Measurements from ENCODE around the gene PARVB. TPM values are rescaled to one million over a fixed set of nuclear protein-coding genes. Genes with fewer than 3 reads are reported as not detected.

The PARVB gene
- polyA plus RNA-seq, 3 donors from 2014 or later = 1.8 to 3.8 (median 2.7) TPM

- H3K9me3 Mint-ChIP-seq = no peaks in the 10 kb centered on the region
- DNase-seq = peak in 1 of 3 donors; percentile 12
- no peak overlapping the region for H3K4me3 Mint-ChIP-seq
Measured at GRCh38 chr22:44085743-44086270, 61.7 kb downstream of the PARVB start.

DNA sequence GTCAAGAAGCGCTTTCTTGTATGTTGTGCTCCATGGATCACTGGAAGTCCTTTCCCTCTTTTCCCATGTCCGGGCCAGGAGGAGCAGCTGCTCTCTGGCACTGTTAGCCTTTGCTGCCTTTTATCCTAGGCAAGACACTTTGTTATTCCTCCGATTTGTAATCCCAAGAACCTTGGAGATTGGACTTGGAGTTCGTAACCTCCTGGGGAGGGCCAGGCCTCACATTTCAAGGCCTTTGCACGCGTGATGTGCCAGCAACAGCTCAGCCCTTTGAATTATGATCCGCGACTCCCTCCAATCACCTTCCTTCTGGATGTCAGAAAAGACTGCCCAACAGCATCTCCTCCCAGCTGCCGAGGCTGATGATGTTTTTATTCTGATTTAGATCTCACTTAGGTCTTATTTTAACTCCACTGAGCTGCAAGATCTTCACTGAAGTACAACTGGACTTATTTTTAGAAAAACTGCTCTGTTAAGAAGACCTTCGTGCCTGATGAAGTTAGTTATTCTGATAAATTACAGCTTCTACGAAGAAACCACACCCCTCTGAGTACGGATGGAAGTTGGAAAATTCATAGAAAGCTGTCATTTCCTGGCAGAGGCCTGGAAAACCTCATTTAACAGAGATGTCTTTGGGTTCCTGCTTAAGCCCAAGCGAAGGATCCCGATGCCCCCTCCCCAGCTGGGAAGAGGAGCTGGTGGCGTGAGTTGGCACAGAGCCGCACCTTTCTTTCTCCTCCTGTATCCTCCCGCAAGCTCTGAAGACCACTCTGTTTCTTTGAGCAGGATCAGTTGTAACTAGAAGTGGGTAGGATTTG lies 62.4 kb downstream of the PARVB start:
- Mint-ChIP-seq H3K4me1 (no peaks in the 10 kb centered on the region), H3K9me3 (no peaks in the 10 kb centered on the region), H3K4me3 (no peak overlapping the region), H3K36me3 (no peaks in the 10 kb centered on the region), H3K27me3 (ENCODE audit: low read depth in 3 of 3) (peaks cover 0 to 3% (median 2%) of the 10 kb centered on the region in 3 donors), H3K27ac (no peak overlapping the region)
- no peak for DNase-seq

More at GRCh38 chr22:44085743-44086270, 61.7 kb downstream of the PARVB start:
- H3K4me1 Mint-ChIP-seq = no peaks in the 10 kb centered on the region
- no peaks in the 10 kb centered on the region for H3K36me3 Mint-ChIP-seq
- H3K27me3 Mint-ChIP-seq (ENCODE audit: low read depth in 3 of 3) = peaks cover 0 to 3% (median 2%) of the 10 kb centered on the region in 3 donors
- peak overlapping the region in 1 of 6 donors; percentile 72 for H3K27ac Mint-ChIP-seq

- Mint-ChIP-seq H3K27me3 (ENCODE audit: low read depth in 3 of 3) (peaks cover 0 to 3% (median 2%) of the 10 kb centered on the region in 3 donors), H3K27ac (no peak overlapping the region), H3K36me3 (no peaks in the 10 kb centered on the region), H3K4me1 (no peaks in the 10 kb centered on the region), H3K4me3 (no peak overlapping the region), H3K9me3 (no peaks in the 10 kb centered on the region)
- DNase-seq = no peak
Measured at GRCh38 chr22:44087089-44087430, 63.0 kb downstream of the PARVB start.

DNA sequence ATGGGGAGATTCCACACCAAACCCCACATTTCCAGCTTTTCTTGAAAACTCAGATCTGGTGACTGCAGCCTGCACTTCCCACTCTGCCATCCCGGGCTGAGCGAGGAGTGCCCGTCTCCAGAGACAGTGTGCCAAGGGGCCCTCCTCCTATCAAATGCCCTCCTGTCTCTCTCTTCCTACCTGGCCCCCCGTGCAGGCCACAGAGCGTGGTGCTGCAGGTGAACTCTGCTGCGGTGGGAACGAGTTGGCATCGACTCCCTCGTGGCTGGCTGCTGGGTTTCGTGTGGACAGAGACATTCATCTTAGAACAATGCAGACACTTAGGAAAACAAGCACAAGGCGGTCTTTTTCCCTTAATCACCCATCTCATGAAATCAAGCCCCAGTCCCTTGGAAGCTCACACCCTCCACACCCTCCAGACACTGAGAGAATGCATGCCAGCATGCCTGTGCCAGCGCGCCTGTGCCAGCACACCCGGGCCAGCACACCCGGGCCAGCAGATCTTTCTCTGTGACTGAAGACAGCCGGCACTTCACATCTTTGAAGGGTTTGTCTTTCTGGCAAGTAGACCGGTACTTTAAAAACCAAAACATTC lies 65.0 kb downstream of the PARVB start:
- H3K4me1 Mint-ChIP-seq = no peaks in the 10 kb centered on the region
- H3K36me3 Mint-ChIP-seq = no peaks in the 10 kb centered on the region
- H3K27ac Mint-ChIP-seq = no peak overlapping the region

DNA sequence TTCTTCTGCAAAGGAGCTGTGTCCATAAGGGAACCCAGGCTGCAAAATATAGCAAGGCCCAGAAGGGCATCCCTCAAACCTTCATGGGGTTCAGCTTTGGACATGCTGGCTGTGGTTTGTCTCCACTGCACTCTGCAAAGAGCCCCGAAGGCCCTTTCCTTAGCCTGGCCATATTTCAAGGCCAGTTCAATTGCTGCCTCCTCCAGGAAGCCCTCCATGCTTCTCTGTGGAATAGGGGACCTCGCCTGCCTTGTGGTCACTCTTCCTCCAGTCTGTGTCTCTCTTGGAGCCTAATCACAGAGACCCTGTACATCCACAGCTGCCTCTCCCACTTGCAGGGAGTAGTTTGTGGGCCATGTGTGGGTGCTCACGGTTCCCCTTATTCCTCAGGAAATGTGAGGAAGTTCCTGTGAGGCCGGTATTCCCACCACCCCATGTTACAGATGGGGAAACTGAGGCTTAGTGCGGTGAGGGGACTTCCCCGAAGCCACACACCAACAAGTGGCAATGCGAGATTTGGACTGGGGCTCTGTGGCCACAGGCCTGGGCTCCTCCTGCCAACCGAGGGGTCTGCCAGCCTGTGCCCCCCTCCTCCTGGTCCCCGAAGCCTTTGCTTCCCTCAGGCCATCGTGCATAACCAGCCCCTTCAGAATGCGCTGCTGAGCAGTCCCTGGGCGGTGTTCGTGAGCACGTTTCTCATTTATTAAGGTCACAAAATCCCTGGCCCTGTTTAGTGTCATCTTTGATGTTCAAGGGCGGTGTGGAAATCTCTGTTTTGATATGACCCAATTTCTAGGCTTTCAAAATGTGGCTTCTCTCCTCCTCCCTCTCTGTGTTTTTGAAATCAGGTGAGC lies 65.8 kb downstream of the PARVB start:
- H3K9me3 Mint-ChIP-seq = no peaks in the 10 kb centered on the region
- no peaks in the 10 kb centered on the region for H3K36me3 Mint-ChIP-seq
- H3K27me3 Mint-ChIP-seq (ENCODE audit: low read depth in 3 of 3) = peaks cover 0 to 2% (median 1%) of the 10 kb centered on the region in 3 donors
- H3K4me3 Mint-ChIP-seq = no peak overlapping the region
- DNase-seq = no peak
- H3K27ac Mint-ChIP-seq = no peak overlapping the region
- no peaks in the 10 kb centered on the region for H3K4me1 Mint-ChIP-seq

More for the DNA sequence above, 65.0 kb downstream of the PARVB start:
- H3K4me3 Mint-ChIP-seq = no peak overlapping the region
- H3K9me3 Mint-ChIP-seq = no peaks in the 10 kb centered on the region
- no peak for DNase-seq
- peaks cover 0 to 2% (median 1%) of the 10 kb centered on the region in 3 donors for H3K27me3 Mint-ChIP-seq (ENCODE audit: low read depth in 3 of 3)

DNA sequence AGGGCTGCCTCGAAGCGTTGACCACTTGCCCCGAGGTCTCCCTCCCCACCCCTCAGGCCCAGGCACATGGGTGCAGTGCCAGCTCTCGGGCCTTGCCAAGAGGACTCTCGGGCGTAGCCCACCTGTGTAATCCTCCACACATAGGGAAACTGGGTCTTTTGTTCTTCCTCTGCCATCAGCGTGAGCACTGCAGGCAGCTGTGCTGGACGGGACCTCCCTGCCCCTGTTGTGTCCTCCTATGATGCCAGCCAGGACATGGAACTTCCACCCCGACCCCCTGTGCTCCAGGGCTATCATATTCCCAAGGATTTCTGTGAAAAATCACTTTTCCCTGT lies 66.4 kb downstream of the PARVB start:
- Mint-ChIP-seq H3K36me3 (no peaks in the 10 kb centered on the region), H3K4me1 (no peaks in the 10 kb centered on the region), H3K27ac (no peak overlapping the region)

DNA sequence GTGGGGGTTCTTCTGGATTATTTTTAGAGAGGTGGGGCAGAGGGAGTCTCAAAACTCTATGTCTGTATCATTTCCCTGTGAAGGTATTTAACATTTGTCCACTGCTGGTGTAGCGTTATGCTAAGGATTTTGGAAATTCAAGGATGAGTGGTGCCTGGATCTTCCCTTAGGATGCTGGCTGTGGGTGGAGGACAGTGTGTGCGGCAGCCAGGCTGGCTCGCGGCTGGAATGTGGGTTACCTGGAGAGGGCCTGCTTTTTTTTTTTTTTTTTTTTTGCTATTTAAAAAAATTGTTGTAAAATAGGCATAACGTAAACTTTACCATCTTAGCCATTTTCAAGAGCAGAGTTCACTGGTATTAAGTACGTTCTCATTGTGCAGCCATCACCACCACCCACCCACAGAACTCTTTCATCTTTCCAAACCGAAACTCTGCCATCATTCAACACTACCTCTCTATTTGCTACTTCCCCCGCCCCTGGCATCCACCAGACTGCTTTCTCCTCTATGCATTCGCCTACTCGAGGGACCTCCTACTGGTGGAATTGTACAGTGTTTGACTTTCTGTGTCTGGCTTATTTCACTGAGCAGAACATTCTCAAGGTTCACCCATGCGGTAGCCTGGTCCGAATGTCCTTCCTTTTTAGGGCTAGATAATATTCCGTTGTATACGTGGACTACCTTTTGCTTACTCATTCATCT lies 67.1 kb downstream of the PARVB start:
- Mint-ChIP-seq H3K4me3 (no peak overlapping the region), H3K36me3 (no peaks in the 10 kb centered on the region), H3K4me1 (no peaks in the 10 kb centered on the region), H3K27me3 (ENCODE audit: low read depth in 3 of 3) (peaks cover 0 to 2% (median 0%) of the 10 kb centered on the region in 3 donors), H3K27ac (peak overlapping the region in 1 of 6 donors; percentile 13), H3K9me3 (no peaks in the 10 kb centered on the region)
- no peak for DNase-seq

More for the DNA sequence above, 66.4 kb downstream of the PARVB start:
- no peaks in the 10 kb centered on the region for H3K9me3 Mint-ChIP-seq
- H3K27me3 Mint-ChIP-seq (ENCODE audit: low read depth in 3 of 3) = peaks cover 0 to 2% (median under 1%) of the 10 kb centered on the region in 3 donors
- no peak for DNase-seq
- no peak overlapping the region for H3K4me3 Mint-ChIP-seq

DNA sequence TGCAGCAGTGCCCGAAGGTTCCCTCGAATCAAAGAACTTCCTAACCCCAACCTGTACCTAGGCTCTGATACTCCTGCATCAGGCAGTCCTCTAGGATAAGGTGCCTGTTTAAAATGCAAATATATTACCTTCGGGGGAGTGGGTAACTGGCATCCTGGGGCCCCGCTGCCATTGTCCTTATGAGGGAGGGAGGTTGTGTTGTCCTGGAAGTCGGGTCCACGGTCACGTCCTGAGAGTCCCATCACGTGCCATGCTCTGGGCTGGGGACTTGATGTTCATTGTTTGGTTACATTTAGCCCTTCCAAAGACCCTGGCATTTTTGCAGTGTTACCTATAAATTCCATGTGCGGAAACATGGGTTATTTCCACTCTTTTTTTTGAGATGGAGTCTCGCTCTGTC lies 67.6 kb downstream of the PARVB start:
- Mint-ChIP-seq H3K27ac (no peak overlapping the region), H3K27me3 (ENCODE audit: low read depth in 3 of 3) (peaks cover 0 to 2% (median 0%) of the 10 kb centered on the region in 3 donors), H3K9me3 (no peaks in the 10 kb centered on the region), H3K4me3 (no peak overlapping the region), H3K4me1 (no peaks in the 10 kb centered on the region), H3K36me3 (no peaks in the 10 kb centered on the region)
- no peak for DNase-seq

- Mint-ChIP-seq H3K4me1 (no peaks in the 10 kb centered on the region), H3K27me3 (ENCODE audit: low read depth in 3 of 3) (peaks cover 0 to 2% (median 0%) of the 10 kb centered on the region in 3 donors), H3K4me3 (no peak overlapping the region), H3K9me3 (no peaks in the 10 kb centered on the region), H3K36me3 (no peaks in the 10 kb centered on the region), H3K27ac (no peak overlapping the region)
- DNase-seq = no peak
Measured at GRCh38 chr22:44092636-44093220, 68.6 kb downstream of the PARVB start.

DNA sequence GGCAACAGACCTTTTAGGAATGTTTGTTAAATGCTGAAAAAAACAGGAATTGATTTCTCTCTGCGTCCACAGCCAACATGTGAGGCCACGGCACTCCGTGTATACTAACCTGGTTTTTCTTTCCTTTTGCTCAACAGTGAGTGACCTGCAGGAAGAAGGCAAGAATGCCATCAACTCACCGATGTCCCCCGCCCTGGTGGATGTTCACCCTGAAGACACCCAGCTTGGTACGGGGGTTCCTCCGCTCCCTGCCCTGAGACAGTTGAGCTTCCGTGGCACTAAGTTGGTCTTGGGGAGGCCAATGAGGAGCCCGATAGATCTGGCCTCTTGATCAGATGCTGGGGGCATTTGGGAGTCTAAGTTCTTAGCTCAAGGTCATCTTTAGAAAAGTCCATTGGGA lies 69.7 kb downstream of the PARVB start:
- no peak for DNase-seq
- no peak overlapping the region for H3K27ac Mint-ChIP-seq
- no peaks in the 10 kb centered on the region for H3K9me3 Mint-ChIP-seq
- no peaks in the 10 kb centered on the region for H3K36me3 Mint-ChIP-seq
- no peaks in the 10 kb centered on the region for H3K4me1 Mint-ChIP-seq
- no peak overlapping the region for H3K4me3 Mint-ChIP-seq
- peaks cover 0 to 2% (median 0%) of the 10 kb centered on the region in 3 donors for H3K27me3 Mint-ChIP-seq (ENCODE audit: low read depth in 3 of 3)

- H3K36me3 Mint-ChIP-seq = no peaks in the 10 kb centered on the region
- no peaks in the 10 kb centered on the region for H3K9me3 Mint-ChIP-seq
- peaks cover 0 to 2% (median 0%) of the 10 kb centered on the region in 3 donors for H3K27me3 Mint-ChIP-seq (ENCODE audit: low read depth in 3 of 3)
- H3K4me3 Mint-ChIP-seq = no peak overlapping the region
- H3K4me1 Mint-ChIP-seq = no peaks in the 10 kb centered on the region
- DNase-seq = no peak
- no peak overlapping the region for H3K27ac Mint-ChIP-seq
Measured at GRCh38 chr22:44094751-44095302, 70.7 kb downstream of the PARVB start.

DNA sequence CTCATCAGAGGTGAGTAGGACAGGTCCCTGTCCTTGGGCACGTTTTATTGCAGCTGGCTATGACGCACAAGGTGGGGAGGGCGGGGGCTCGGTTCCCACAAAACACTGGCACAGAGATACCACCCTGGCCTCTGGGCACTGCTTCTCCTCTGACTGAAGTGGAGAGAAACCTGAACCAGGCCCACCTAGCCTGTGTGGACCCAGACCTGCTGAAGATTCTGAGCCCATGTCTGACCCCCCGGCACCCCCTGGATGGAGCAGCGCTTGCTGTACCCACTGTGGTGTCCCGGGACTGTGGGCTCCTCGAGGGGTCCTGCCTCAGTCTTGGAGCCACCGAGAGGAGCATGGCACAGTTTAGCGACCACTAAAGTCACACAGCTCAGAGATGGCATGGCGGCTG lies 72.6 kb downstream of the PARVB start:
- no peak for DNase-seq
- Mint-ChIP-seq H3K4me1 (no peaks in the 10 kb centered on the region), H3K27ac (no peak overlapping the region), H3K9me3 (no peaks in the 10 kb centered on the region), H3K27me3 (ENCODE audit: low read depth in 3 of 3) (no peaks in the 10 kb centered on the region), H3K4me3 (no peak overlapping the region), H3K36me3 (no peaks in the 10 kb centered on the region)

Measured in immature natural killer cell (primary cell).